Measurements from ENCODE around the gene SPATA6L. TPM values are rescaled to one million over a fixed set of nuclear protein-coding genes. Genes with fewer than 3 reads are reported as not detected.

The SPATA6L gene
- total RNA-seq, 2 experiments from 2014 or later = 9.4 to 10.8 TPM

DNA sequence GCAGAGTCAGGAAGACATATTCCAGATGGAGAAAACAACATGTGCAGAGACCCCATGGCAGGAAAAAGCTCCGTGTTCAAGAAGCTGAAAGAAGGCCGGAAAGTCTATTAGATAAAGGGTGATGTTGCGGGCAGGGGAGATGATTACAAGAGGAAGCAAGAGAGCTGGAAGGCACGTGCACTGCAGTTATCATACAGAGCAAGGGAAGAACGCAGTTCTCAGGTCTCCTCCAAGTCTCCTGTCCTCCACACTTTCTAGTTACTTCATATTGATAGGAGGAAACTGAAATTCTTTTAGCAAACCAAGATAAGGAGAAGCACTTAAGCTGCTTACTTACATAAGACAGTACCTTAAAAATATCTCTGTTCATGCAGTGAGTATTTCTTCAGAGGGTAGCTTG is 62.5 kb downstream of the SPATA6L start:
- no peak for TF ChIP-seq CTCF (IDR thresholded peaks at IDR 0.05)
- peaks cover 58% of the 10 kb centered on the region for H3K4me1 Mint-ChIP-seq (ENCODE audit: low read depth)
- H3K27me3 ChIP-seq (ENCODE audit: control insufficient read depth in 1 of 2, insufficient read depth in 2 of 2, low read length in 2 of 2) = no peaks in the 10 kb centered on the region
- H3K27me3 Mint-ChIP-seq = no peaks in the 10 kb centered on the region
- peak overlapping the region; percentile 66 for H3K27ac Mint-ChIP-seq
- no peak overlapping the region for H3K4me3 ChIP-seq (ENCODE audit: low read length)
- H3K4me1 ChIP-seq (ENCODE audit: insufficient read depth, low read length) = peaks cover 28% of the 10 kb centered on the region
- H3K27ac ChIP-seq (ENCODE audit: low read depth in 1 of 2, low read length in 2 of 2) = no peak overlapping the region
- DNase-seq = no peak
- CTCF ChIA-PET = interaction anchor here (1.2 to 2.1 kb wide), 4 partner anchors 36 to 155 kb away, joined by 3 to 10 read pairs (median 6); partner anchors contain the start of gene SPATA6L
- ATAC-seq (ENCODE audit: poor library complexity) = no peak
- peaks cover 34% of the 10 kb centered on the region for H3K36me3 Mint-ChIP-seq (ENCODE audit: low read depth)
- peaks cover 4% of the 10 kb centered on the region for H3K36me3 ChIP-seq (ENCODE audit: insufficient read depth, low read length)
- no peak overlapping the region for H3K4me3 Mint-ChIP-seq
- intact Hi-C loops (cut with DNase I, micrococcal nuclease) = loop anchor here (1.0 to 10.0 kb wide), 5 partner anchors 8 to 383 kb away; partner anchors contain the start of gene JAK2 (in 2 of the 2)
- POLR2A ChIA-PET = interaction anchor here (1.0 to 2.1 kb wide), 3 partner anchors 36 to 61 kb away, joined by 3 to 8 read pairs (median 7); no protein-coding TSS in a partner anchor
- H3K9me3 Mint-ChIP-seq = no peaks in the 10 kb centered on the region
- peaks cover 0 to 10% of the 10 kb centered on the region in 2 experiments for H3K9me3 ChIP-seq (ENCODE audit: control insufficient read depth in 1 of 2, insufficient read depth in 1 of 2, low read length in 2 of 2)

DNA sequence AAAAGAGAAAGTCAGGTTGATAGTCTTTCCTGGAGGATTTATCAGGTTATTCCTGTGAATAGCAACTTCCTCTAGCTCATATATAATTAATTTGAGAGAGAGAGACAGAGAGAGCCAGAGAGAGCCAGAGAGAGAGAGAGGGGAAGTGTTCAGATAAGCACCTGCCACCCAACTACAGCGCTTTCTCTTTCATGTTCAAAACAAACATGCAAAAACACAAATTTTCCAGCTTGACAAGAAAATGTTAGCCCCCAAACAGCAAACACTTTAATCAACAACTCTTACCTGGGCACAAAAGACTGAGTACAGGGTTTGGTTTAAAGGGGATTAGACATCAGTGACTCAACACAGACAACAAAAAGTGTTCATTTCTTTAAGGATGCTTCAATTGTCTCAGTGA is 65.9 kb downstream of the SPATA6L start:
- no peak for TF ChIP-seq CTCF (IDR thresholded peaks at IDR 0.05)
- Mint-ChIP-seq H3K27me3 (no peaks in the 10 kb centered on the region), H3K4me1 (ENCODE audit: low read depth) (peaks cover 89% of the 10 kb centered on the region), H3K4me3 (peak overlapping the region; percentile 60), H3K9me3 (no peaks in the 10 kb centered on the region), H3K27ac (peak overlapping the region; percentile 88), H3K36me3 (ENCODE audit: low read depth) (peaks cover 39% of the 10 kb centered on the region)
- intact Hi-C loops (cut with DNase I, micrococcal nuclease) = loop anchor here (5.0 to 10.0 kb wide), 3 partner anchors 82 to 387 kb away; partner anchors contain the start of gene JAK2 (in 2 of the 2)
- Histone ChIP-seq H3K4me3 (ENCODE audit: low read length) (no peak overlapping the region), H3K9me3 (ENCODE audit: control insufficient read depth in 1 of 2, insufficient read depth in 1 of 2, low read length in 2 of 2) (peaks cover 0 to 4% of the 10 kb centered on the region in 2 experiments), H3K27ac (ENCODE audit: low read depth in 1 of 2, low read length in 2 of 2) (no peak overlapping the region), H3K36me3 (ENCODE audit: insufficient read depth, low read length) (peaks cover 4% of the 10 kb centered on the region), H3K4me1 (ENCODE audit: insufficient read depth, low read length) (peaks cover 47% of the 10 kb centered on the region), H3K27me3 (ENCODE audit: control insufficient read depth in 1 of 2, insufficient read depth in 2 of 2, low read length in 2 of 2) (no peaks in the 10 kb centered on the region)
- ATAC-seq (ENCODE audit: poor library complexity) (peak; percentile 5), DNase-seq (peak in 3 of 14 experiments; percentile 23 to 43 (median 37))
- ChIA-PET POLR2A (interaction anchor here (0.6 to 2.3 kb wide), 21 partner anchors 12 to 1756 kb away, joined by 3 to 21 read pairs (median 4); partner anchors contain the start of genes AK3, CDC37L1, PUM3 and RFX3), CTCF (interaction anchor here (0.6 to 0.9 kb wide), 4 partner anchors 20 to 503 kb away, joined by 3 to 4 read pairs (median 3); no protein-coding TSS in a partner anchor)

DNA sequence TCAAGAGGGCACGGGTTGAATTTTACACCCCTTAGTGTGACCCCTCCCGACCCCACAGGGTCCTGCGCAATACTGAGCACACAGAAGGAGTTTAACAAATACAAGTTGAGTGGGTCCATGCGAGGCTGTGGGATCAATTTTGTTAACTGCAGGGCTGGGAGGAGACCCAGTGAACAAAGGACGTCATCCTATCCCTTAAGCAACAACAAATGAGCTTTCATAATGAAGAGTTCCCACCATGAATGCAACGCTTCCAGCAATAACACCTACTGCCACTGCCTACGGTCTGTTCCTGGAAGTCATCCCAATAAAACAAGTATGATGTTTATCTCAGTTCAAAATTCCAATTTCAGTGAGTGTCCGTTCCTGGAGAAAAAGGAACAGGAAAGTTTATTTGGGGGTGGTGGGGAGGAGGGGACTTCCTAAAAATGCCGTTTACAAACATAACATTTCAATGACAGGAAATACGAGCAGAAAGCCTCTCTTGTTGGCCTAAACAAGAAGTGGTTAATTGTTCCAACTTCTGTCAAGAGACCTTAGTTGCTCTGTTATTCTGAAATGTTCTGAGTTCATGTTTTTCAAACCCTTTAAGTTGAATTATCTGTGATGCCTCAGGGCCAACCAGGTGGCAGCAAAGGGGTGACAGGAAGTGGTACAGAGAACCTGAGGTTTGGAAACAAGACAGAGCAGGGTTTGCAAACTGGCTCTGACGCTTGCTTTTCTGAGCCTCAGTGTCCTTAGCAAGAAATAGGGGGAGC is 69.9 kb downstream of the SPATA6L start:
- ATAC-seq (ENCODE audit: poor library complexity) = peak; percentile 91
- no peaks in the 10 kb centered on the region for H3K36me3 ChIP-seq (ENCODE audit: insufficient read depth, low read length)
- POLR2A ChIA-PET = interaction anchor here (0.6 to 2.3 kb wide), 8 partner anchors 23 to 1070 kb away, joined by 3 to 15 read pairs (median 6); partner anchors contain the start of genes CDC37L1, RFX3 and RIC1
- H3K4me3 ChIP-seq (ENCODE audit: low read length) = no peak overlapping the region
- H3K9me3 Mint-ChIP-seq = no peaks in the 10 kb centered on the region
- DNase-seq = peak; percentile 30 to 86 (median 55)
- intact Hi-C loops (cut with DNase I, micrococcal nuclease) = loop anchor here (1.0 to 10.0 kb wide), 7 partner anchors 8 to 1028 kb away; partner anchors contain the start of genes PLPP6 (in 1 of the 2), RIC1 (in 1 of the 2) and SLC1A1 (in 1 of the 2)
- peak; percentile 50 for TF ChIP-seq CTCF (IDR thresholded peaks at IDR 0.05)
- H3K36me3 Mint-ChIP-seq (ENCODE audit: low read depth) = peaks cover 17% of the 10 kb centered on the region
- no peaks in the 10 kb centered on the region for H3K27me3 ChIP-seq (ENCODE audit: control insufficient read depth in 1 of 2, insufficient read depth in 2 of 2, low read length in 2 of 2)
- peak overlapping the region; percentile 62 for H3K4me3 Mint-ChIP-seq
- H3K27ac ChIP-seq (ENCODE audit: low read depth in 1 of 2, low read length in 2 of 2) = peak overlapping the region; percentile 25 to 73
- H3K4me1 ChIP-seq (ENCODE audit: insufficient read depth, low read length) = peaks cover 39% of the 10 kb centered on the region
- CTCF ChIA-PET = interaction anchor here (1.3 kb wide), 1 partner anchor 8 kb away, joined by 3 read pairs; no protein-coding TSS in a partner anchor
- peaks cover 0 to 4% of the 10 kb centered on the region in 2 experiments for H3K9me3 ChIP-seq (ENCODE audit: control insufficient read depth in 1 of 2, insufficient read depth in 1 of 2, low read length in 2 of 2)
- H3K27ac Mint-ChIP-seq = peak overlapping the region; percentile 94
- H3K4me1 Mint-ChIP-seq (ENCODE audit: low read depth) = peaks cover 72% of the 10 kb centered on the region
- H3K27me3 Mint-ChIP-seq = no peaks in the 10 kb centered on the region
